B cell (primary cell): ENCODE results near the gene ZNHIT1. TPM values are rescaled to one million over a fixed set of nuclear protein-coding genes. Genes with fewer than 3 reads are reported as not detected.

ENCODE experiments used
- ATAC-seq: fragments of 200-7000 bp; cut with Tn5 transposase; one replicate; pipeline ENCODE4 v1.10.0; 2021; ENCODE audit warnings: low read depth, mild to moderate bottlenecking, moderate number of reproducible peaks, moderate library complexity
- CTCF ChIA-PET: fragments of 350-600 bp; sonication (Branson Sonifier 250); formaldehyde crosslinking; loops from one replicate; lab custom pipeline; 2021; ENCODE audit warnings: antibody characterized with exemption, inconsistent platforms; lab: Charles Lee
- POLR2A ChIA-PET: fragments of 350-600 bp; sonication (Branson Sonifier 250); formaldehyde crosslinking; loops from one replicate; lab custom pipeline; 2021; ENCODE audit warnings: antibody characterized with exemption; lab: Charles Lee
- DNase-seq: peaks from one replicate; pipeline ENCODE4 v3.0.0; 2013
- H2AFZ ChIP-seq: 2 replicates; pipeline ENCODE4 v1.6.1; 2012; ENCODE audit warnings: mild to moderate bottlenecking, low read depth, low read length; ENCODE audit not compliant: insufficient read depth, poor library complexity, severe bottlenecking
- H3K27ac ChIP-seq, 2 donors: 1 replicate in 1 of 2; 2 replicates in 1 of 2; pipeline ENCODE4 v1.5.1; 2012 to 2013; ENCODE audit warnings: low read length in 2 of 2, mild to moderate bottlenecking in 2 of 2, moderate library complexity in 1 of 2
- H3K27me3 ChIP-seq, 4 experiments: fragments of 200-600 bp in 1 of 4; sonication (generic) in 1 of 4; replicated peaks in 1 of 4; 1 replicate in 2 of 4; 2 replicates in 2 of 4; pipeline versions ENCODE4 v1.6.1 to v1.7.0; 2013 to 2016; ENCODE audit warnings: low read length in 3 of 4, mild to moderate bottlenecking in 2 of 4, mixed read lengths in 1 of 4, moderate library complexity in 1 of 4; ENCODE audit not compliant: insufficient read depth in 4 of 4, control insufficient read depth in 3 of 4; ENCODE audit errors: control extremely low read depth in 1 of 4
- H3K36me3 ChIP-seq, 2 experiments: replicated peaks in 1 of 2; 1 replicate in 1 of 2; 2 replicates in 1 of 2; pipeline versions ENCODE4 v1.6.1 to v1.7.1; 2013; ENCODE audit warnings: low read length in 1 of 2; ENCODE audit not compliant: insufficient read depth in 2 of 2, control insufficient read depth in 1 of 2; ENCODE audit errors: control extremely low read depth in 1 of 2, extremely low read depth in 1 of 2
- H3K4me1 ChIP-seq, 2 donors: fragments of 200-600 bp in 1 of 2; sonication (generic) in 1 of 2; 1 replicate in 1 of 2; 2 replicates in 1 of 2; pipeline versions ENCODE4 v1.5.1 to v1.6.1; 2013 to 2017; ENCODE audit warnings: low read length in 2 of 2; ENCODE audit not compliant: control insufficient read depth in 2 of 2, insufficient read depth in 2 of 2
- H3K4me2 ChIP-seq: replicated peaks from 2 replicates; pipeline ENCODE3; 2012; ENCODE audit warnings: mild to moderate bottlenecking, low read depth, low read length; ENCODE audit not compliant: poor library complexity, severe bottlenecking
- H3K4me3 ChIP-seq, 5 experiments: fragments of 200-600 bp in 1 of 5; sonication (generic) in 1 of 5; 1 replicate in 3 of 5; 2 replicates in 2 of 5; pipeline versions ENCODE4 v1.5.1 to v1.7.0; 2011 to 2016; ENCODE audit warnings: low read length in 4 of 5, mild to moderate bottlenecking in 4 of 5, low read depth in 2 of 5, control low read depth in 1 of 5, moderate library complexity in 1 of 5; ENCODE audit not compliant: insufficient read depth in 1 of 5; ENCODE audit errors: control extremely low read depth in 1 of 5, extremely low read depth in 1 of 5
- H3K79me2 ChIP-seq: fragments of 200-600 bp; sonication (generic); one replicate; pipeline ENCODE4 v1.6.0; 2016; ENCODE audit warnings: low read length; ENCODE audit not compliant: control insufficient read depth, insufficient read depth
- H3K9ac ChIP-seq: fragments of 200-600 bp; sonication (generic); 2 replicates; pipeline ENCODE4 v1.6.1; 2017; ENCODE audit warnings: mild to moderate bottlenecking, low read length, moderate library complexity
- H3K9me3 ChIP-seq, 3 donors: one replicate each; pipeline versions ENCODE4 v1.6.1 to v1.7.1; 2013; ENCODE audit warnings: low read length in 2 of 3; ENCODE audit not compliant: control insufficient read depth in 2 of 3, insufficient read depth in 1 of 3; ENCODE audit errors: control extremely low read depth in 1 of 3
- H4K20me1 ChIP-seq: 2 replicates; pipeline ENCODE4 v1.6.0; 2012; ENCODE audit warnings: mild to moderate bottlenecking, low read length; ENCODE audit not compliant: insufficient read depth, control insufficient read depth, poor library complexity, severe bottlenecking
- H3K27ac Mint-ChIP-seq: one replicate; pipeline ENCODE4 v1.8.0; 2021; ENCODE audit warnings: mixed read lengths
- H3K27me3 Mint-ChIP-seq: one replicate; pipeline ENCODE4 v1.8.0; 2021; ENCODE audit warnings: mixed read lengths
- H3K4me1 Mint-ChIP-seq: one replicate; pipeline ENCODE4 v1.8.0; 2021; ENCODE audit warnings: mixed read lengths
- H3K4me3 Mint-ChIP-seq: one replicate; pipeline ENCODE4 v1.8.0; 2021; ENCODE audit warnings: mixed read lengths
- H3K9me3 Mint-ChIP-seq: one replicate; pipeline ENCODE4 v1.8.0; 2022; ENCODE audit warnings: mixed read lengths; ENCODE audit not compliant: insufficient read depth
- EZH2 ChIP-seq: IDR thresholded peaks from 2 replicates; pipeline ENCODE4 v1.6.1; 2012; ENCODE audit warnings: borderline replicate concordance, low read depth, mild to moderate bottlenecking, moderate library complexity, low read length; ENCODE audit not compliant: insufficient read depth, poor library complexity, severe bottlenecking
- WGBS: methylation state at CpG from one replicate; pipeline ENCODE4 v1.1.5; 2013; ENCODE audit warnings: missing lambda C conversion rate; ENCODE audit not compliant: insufficient coverage; 5-methylcytosine and 5-hydroxymethylcytosine counted together
- intact Hi-C: fragments of 100-400 bp; cut with micrococcal nuclease; formaldehyde crosslinking; loops from one replicate; pipeline ENCODE4 v1.10.0; 2022
- polyA plus RNA-seq: library from polyadenylated mRNA; depleted of rRNA; stranded (reverse); fragments of >200 nt; gene quantifications from 2 replicates; pipeline ENCODE4 v1.2.3, GENCODE V29; 2012
- total RNA-seq, 2 donors: library from RNA; stranded (reverse); fragments of 120-200 nt in 1 of 2; gene quantifications; 1 replicate in 1 of 2; 2 replicates in 1 of 2; pipeline versions ENCODE4 v1.2.3 to v1.2.4, GENCODE V29; 2013 to 2022
- TF ChIP-seq, protein P1 (sequence below): fragments of 200-600 bp; IDR thresholded peaks from one replicate; pipeline ENCODE4 v1.8.0; 2022; ENCODE audit warnings: antibody characterized with exemption, mild to moderate bottlenecking

The ZNHIT1 gene
- total and polyA plus RNA-seq, 2 donors (not counting 1 experiment from before 2014, with no cell fraction given) = 28.5 to 37.3 TPM

DNA sequence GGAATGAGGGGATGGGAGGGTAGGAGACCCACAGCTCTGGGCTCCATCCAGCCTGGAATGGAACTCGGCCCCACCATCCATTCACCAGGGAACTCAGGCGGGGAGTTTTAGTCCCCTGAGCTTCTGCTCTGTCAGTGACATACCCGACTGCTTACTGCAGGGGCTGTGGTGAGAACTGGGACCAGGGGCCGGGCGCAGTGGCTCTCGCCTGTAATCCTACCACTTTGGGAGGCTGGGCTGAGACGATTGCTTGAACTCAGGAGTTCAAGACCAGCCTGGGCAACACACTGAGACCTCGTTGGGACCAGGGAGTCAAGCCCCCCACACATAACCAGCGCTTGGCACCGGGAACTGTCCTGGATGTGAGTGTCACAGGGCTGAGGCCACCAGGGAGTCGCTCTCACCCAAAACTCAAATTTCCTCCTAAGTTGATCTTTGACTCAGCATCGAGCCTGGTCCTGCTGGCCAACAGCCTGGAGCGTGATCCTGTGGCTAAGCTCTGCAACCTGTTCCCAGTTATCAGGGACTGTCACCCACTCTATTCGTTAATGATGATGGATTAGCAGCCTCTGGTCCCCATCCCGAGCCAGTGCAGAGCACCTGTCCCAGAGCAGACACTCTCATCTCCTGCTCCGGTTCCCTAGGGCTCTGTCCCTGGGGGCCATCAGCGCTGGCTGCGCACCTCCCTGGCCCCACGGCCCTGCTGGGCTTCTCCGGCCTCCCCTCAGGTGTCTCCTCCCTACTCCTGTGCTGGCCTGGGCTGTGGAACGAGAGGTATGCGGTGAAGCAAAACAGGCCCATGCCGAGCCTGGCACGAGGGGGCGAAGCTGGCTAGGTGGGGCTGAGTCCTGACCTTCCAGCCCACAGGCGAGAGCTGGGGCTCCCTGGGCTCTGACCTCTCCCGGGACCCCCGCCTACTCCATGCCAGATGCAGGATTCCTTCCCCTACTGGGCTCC is 20.5 kb downstream of the ZNHIT1 start:
- Mint-ChIP-seq H3K9me3 (no peaks in the 10 kb centered on the region), H3K27me3 (no peaks in the 10 kb centered on the region), H3K4me1 (peaks cover 9% of the 10 kb centered on the region), H3K27ac (no peak overlapping the region), H3K4me3 (no peak overlapping the region)
- Histone ChIP-seq H3K9ac (no peak overlapping the region), H3K27me3 (no peaks in the 10 kb centered on the region), H4K20me1 (peaks cover 68% of the 10 kb centered on the region), H2AFZ (no peak overlapping the region), H3K4me1 (peaks cover 1 to 14% of the 10 kb centered on the region in 2 donors), H3K9me3 (no peaks in the 10 kb centered on the region), H3K79me2 (peaks cover 45% of the 10 kb centered on the region), H3K36me3 (peaks cover 0 to 27% of the 10 kb centered on the region in 2 experiments), H3K4me2 (no peak overlapping the region), H3K4me3 (no peak overlapping the region), H3K27ac (no peak overlapping the region)
- ChIA-PET POLR2A (interaction anchor here (1.2 kb wide), 1 partner anchor 20 kb away, joined by 3 read pairs; the partner anchor contains the start of gene ZNHIT1), CTCF (interaction anchor here (0.6 to 1.3 kb wide), 2 partner anchors 13 to 46 kb away, joined by 3 read pairs; no protein-coding TSS in a partner anchor)
- intact Hi-C loops = no loop called here
- DNase-seq = no peak
- TF ChIP-seq EZH2 = no peak
- TF ChIP-seq, protein P1, sequence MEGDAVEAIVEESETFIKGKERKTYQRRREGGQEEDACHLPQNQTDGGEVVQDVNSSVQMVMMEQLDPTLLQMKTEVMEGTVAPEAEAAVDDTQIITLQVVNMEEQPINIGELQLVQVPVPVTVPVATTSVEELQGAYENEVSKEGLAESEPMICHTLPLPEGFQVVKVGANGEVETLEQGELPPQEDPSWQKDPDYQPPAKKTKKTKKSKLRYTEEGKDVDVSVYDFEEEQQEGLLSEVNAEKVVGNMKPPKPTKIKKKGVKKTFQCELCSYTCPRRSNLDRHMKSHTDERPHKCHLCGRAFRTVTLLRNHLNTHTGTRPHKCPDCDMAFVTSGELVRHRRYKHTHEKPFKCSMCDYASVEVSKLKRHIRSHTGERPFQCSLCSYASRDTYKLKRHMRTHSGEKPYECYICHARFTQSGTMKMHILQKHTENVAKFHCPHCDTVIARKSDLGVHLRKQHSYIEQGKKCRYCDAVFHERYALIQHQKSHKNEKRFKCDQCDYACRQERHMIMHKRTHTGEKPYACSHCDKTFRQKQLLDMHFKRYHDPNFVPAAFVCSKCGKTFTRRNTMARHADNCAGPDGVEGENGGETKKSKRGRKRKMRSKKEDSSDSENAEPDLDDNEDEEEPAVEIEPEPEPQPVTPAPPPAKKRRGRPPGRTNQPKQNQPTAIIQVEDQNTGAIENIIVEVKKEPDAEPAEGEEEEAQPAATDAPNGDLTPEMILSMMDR = no peak
- WGBS = 53% methylated on average over 24 of the region's 28 CpGs
- no peak for ATAC-seq
